Measurements from ENCODE around the gene CDKN2D.
A peak's percentile ranks its signal among the peaks of the same experiment; 100 is the strongest.
"Not testable (repeated sequence)": the region's sequence is repeated elsewhere in the genome, so short reads cannot be mapped to it uniquely, and the experiment has no call there.

Gene CDKN2D

GRCh38 chr19:10551698-10552301, 17.0 kb downstream of the CDKN2D start:
- DNase-seq (ENCODE audit: low spot score), result peak; percentile 49

DNA sequence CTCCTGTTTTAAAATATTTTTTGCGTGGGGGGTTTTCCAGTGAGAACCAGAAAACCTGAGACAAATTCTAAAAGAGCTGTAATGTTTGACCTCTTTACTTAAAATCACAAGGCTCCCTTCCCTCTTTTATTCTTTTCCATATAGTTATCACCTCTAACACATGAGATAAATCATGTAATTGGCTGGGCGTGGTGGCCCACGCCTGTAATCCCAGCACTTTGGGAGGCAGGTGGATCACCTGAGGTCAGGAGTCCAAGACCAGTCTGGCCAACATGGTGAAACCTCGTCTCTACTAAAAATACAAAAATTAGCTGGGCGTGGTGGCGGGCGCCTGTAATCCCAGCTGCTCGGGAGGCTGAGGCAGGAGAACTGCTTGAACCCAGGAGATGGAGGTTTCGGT, 17.8 kb downstream of the CDKN2D start:
- DNase-seq (ENCODE audit: low spot score), result not testable (repeated sequence)

DNA sequence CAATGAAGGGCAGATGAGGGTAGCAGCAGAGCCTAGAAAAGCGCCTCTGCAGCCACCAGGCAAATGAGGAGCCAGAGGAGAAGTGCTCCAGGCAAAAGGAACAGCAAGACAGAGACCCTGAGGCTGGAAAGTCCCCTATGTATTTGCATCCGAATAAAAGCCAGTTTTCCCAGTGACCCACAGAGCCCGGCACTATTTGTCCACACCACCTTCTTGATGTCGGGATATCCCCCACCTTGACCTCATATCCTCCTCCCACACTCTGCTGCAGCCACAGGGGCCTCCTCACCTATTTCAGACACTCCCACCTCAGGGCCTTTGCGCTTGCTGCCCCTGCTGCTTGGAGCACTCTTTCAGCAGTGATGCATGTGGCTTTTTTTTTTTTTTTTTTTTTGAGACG, 18.4 kb downstream of the CDKN2D start:
- DNase-seq (ENCODE audit: low spot score), result no peak

- DNase-seq (ENCODE audit: low spot score), result no peak
Measured at GRCh38 chr19:10549733-10550132, 19.0 kb downstream of the CDKN2D start.

- DNase-seq (ENCODE audit: low spot score), result no peak
Measured at GRCh38 chr19:10548746-10549276, 20.0 kb downstream of the CDKN2D start.

GRCh38 chr19:10546817-10547216, 22.0 kb downstream of the CDKN2D start:
- no peak for DNase-seq (ENCODE audit: low spot score)

- DNase-seq (ENCODE audit: low spot score), result no peak
Measured at GRCh38 chr19:10544753-10545251, 24.0 kb downstream of the CDKN2D start.

DNA sequence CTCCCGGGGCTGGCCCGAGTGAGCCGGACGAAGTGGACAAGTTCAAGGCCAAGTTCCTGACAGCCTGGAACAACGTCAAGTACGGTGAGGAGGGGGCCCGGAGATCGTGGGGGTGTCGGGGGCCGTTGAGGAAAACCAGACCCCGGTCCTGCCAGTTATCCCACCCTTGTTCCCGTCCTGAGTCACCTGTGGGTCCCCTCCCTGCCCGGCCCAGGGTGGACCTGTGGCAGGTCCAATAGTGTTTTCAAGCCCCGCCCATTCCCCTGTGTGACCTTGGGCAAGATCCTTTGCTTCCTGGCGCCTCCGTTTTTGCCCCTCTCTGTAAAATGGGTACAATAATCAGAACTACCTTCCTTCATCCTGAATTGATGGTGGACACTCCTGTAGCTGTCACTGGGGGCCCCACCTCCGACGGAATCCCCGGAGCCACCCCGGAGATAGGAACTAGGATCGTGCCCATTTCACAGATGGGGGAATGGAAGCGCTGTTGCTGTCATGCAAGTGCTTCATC, 24.5 kb downstream of the CDKN2D start:
- DNase-seq (ENCODE audit: low spot score), result no peak

GRCh38 chr19:10543420-10544241, 25.1 kb downstream of the CDKN2D start, which contains the start of gene ATG4D:
ATG4D (plus strand) TSS chr19:10543904; CDS start chr19:10544091, 187 bp downstream.
- peak; percentile 47 for DNase-seq (ENCODE audit: low spot score)

- no peak for DNase-seq (ENCODE audit: low spot score)
Measured at GRCh38 chr19:10543059-10543419, 25.7 kb downstream of the CDKN2D start.

DNA sequence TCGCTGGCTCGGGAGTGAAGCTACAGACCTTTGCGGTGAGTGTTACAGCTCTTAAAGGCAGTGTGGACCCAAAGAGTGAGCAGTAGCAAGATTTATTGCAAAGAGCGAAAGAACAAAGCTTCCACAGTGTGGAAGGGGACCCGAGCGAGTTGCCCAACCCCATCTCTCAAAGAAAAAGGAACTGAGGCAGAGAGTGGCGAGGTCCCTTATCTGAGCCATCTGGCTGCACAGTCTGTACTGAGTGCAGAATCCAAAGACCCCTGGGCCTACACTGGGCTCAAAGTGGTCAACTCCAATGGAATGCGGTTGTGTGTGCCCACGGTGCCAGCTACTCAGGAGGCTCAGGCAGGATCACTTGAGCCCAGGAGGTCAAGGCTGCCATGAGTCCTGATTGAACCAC, 29.8 kb downstream of the CDKN2D start:
- DNase-seq (ENCODE audit: low spot score), result not testable (repeated sequence)

DNA sequence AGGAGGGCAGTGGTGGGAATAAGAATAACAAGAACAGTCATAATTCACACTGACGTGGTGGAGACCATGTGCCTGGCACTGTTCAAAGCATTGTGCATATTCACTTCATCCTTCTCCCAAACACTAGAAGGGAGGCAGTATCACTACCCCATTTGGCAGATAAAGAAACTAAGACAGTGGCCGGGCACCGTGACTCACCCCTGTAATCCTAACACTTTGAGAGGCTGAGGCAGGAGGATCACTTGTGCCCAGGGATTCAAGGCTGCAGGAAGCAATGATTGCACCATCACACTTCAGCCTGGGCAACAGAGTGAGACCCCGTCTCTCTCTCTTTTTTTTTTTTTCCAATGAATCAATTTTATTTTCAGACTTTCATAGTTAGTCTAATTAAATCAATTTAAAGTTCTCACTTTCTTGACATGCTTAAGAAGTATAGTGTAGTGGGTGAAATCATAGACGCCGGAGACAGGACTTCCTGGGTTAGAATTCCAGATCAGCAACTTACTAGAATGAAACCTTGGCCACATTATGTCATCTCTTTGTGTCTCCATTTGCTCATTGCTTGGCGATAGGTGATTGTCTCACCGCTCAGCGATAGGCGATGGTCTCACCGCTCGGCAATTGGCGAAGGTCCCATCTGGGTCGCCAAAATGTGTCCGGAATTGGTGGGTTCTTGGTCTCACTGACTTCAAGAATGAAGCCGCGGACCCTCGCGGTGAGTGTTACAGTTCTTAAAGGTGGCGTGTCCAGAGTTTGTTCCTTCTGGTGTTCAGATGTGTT, 30.4 kb downstream of the CDKN2D start:
- DNase-seq (ENCODE audit: low spot score), result no peak

DNA sequence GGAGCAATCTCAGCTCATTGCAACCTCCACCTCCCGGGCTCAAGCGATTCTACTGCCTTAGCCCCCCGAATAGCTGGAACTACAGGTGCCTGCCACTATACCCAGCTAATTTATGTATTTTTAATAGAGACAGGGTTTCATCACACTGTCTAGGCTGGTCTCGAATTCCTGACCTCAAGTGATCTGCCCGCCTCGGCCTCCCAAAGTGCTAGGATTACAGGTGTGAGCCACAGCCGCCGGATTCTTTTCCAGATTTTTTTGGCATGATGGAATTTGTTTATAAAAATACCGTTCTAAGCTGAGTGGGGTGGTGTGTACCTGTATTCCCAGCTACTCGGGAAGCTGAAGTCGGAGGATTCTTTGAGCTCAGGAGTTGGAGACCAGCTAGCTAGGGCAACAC, 31.1 kb downstream of the CDKN2D start:
- DNase-seq (ENCODE audit: low spot score), result no peak

DNA sequence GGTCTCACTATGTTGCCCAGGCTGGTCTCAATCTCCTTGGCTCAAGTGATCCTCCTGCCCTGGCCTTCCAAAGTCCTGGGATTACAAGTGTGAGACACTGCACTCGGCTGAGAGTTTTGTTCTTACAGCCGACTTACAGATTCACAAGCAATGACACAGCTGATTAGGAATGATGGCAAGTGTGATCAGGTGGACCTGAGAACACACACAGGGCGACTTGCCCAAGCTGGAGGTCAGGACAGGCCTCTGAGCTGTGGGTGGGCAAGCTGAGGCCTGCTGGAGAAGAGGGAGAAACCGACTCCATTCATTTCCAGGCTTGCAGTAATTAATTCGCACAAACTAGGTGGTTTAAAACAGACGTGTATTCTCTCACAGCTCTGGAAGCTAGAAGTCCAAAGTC, 33.2 kb downstream of the CDKN2D start:
- DNase-seq (ENCODE audit: low spot score), result no peak

DNA sequence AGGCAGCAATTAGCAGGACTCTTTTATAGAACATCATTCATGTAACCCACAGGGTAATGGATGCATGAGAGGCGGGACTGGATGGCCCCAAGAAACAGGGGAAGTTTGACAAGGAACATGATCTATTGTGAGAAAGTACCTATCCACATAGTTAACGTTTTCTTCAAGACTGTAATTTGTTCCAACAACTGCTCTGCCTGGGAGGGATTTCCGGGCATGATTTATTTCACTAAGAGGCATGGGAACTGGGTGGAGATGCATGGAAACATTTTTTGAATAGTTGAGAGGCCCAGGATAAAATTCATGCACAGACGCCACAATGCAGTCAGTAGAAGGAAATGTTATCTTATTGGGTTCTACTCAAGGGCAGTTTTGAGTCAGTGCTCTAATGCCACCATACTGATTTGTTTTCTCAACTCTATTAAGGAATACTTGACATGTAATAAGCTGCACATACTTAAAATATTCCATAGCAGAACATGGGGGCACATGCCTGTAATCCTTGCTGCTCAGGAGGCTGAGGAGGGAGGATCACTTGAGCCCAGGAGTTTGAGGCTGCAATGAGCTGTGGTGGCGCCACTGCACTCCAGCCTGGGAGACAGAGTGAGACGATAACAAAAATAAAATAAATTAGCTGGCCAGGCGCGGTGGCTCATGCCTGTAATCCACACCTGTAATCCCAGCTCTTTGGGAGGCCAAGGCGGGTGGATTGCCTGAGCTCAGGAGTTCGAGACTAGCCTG, 35.0 kb downstream of the CDKN2D start:
- DNase-seq (ENCODE audit: low spot score), result no peak

- DNase-seq (ENCODE audit: low spot score), result no peak
Measured at GRCh38 chr19:10532457-10532856, 36.3 kb downstream of the CDKN2D start.

DNA sequence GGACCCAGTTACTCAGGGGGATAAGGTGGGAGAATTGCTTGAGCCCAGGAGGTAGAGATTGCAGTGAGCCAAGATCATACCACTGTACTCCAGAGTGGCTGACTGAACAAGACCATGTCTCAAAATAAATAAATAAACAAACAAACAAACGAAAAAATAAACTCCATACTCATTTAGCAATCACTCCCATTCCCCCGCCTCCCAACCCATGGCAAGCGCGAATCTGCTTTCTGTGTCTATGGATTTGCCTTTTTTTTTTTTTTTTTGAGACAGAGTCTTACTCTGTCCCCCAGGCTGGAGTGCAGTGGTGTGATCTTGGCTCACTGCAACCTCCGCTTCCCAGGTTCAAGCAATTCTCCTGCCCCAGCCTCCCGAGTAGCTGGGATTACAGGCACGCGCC, 41.9 kb downstream of the CDKN2D start:
- not testable (repeated sequence) for DNase-seq (ENCODE audit: low spot score)

GRCh38 chr19:10525636-10526035, 43.1 kb downstream of the CDKN2D start:
- DNase-seq (ENCODE audit: low spot score), result no peak

DNA sequence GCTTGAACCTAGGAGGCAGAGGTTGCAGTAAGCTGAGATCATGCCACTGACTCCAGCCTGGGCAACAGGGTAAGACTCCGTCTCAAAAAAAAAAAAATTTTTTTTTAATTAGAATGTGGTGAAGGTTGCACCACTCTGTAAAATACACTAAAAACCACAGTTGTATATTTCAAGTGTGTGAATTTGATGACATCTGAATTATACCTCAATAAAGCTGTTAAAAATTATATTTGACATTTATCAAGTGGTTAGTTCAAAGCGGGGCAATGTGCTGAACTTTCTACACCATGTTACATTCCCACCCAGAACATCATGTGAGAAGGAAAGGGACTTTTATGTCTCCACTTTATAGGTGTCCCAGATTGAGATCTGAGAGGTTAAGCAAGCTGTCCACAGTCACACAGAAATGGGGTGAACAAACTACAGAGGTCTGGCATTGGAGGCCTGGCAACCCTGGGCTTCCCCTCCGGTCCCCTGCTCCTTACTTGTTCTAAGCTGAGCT, 45.6 kb downstream of the CDKN2D start:
- no peak for DNase-seq (ENCODE audit: low spot score)

DNA sequence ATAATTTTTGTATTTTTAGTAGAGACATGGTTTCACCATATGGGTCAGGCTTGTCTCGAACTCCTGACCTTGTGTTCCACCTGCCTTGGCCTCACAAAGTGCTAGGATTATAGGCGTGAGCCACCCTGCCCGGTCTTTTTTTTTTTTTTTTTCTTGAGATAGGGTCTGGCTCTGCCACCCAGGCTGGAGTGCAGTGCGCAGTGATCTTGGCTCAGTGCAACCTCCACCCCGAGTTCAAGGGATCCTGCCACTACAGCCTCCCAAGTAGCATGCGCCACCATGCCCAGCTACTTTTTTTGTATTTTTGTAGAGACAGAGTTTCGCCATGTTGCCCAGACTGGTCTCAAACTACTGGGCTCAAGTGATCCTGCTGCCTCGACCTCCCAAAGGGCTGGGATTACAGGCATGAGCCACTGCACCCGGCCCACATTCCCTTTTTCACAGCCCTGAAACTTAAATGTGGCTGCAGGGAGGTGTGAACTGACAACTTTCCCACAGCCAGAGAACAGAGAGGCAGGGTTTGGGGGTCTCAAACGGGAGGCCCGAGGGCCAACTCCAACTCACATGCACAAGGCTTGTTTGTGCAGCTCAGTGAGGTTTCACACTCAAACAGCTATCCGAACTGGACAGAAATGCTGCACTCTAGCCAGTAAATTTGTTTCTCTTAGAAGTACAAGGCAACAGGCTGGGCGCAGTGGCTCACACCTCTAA, 47.2 kb downstream of the CDKN2D start:
- DNase-seq (ENCODE audit: low spot score), result no peak
